IPS-18c (cell line): ENCODE results near the gene HSF5.
A peak's percentile ranks its signal among the peaks of the same experiment; 100 is the strongest.
"Not testable (repeated sequence)": the region's sequence is repeated elsewhere in the genome, so short reads cannot be mapped to it uniquely, and the experiment has no call there.

Experiments used
- H3K4me3 ChIP-seq: 2 replicates; pipeline ENCODE4 v1.7.0; 2013; ENCODE audit warnings: low read depth, mild to moderate bottlenecking, low read length, moderate library complexity; ENCODE audit not compliant: insufficient read depth
- H3K9me3 ChIP-seq: one replicate; pipeline ENCODE4 v1.6.1; 2013; ENCODE audit warnings: mild to moderate bottlenecking, low read length, moderate library complexity; ENCODE audit not compliant: control insufficient read depth, insufficient read depth

HSF5 gene

DNA sequence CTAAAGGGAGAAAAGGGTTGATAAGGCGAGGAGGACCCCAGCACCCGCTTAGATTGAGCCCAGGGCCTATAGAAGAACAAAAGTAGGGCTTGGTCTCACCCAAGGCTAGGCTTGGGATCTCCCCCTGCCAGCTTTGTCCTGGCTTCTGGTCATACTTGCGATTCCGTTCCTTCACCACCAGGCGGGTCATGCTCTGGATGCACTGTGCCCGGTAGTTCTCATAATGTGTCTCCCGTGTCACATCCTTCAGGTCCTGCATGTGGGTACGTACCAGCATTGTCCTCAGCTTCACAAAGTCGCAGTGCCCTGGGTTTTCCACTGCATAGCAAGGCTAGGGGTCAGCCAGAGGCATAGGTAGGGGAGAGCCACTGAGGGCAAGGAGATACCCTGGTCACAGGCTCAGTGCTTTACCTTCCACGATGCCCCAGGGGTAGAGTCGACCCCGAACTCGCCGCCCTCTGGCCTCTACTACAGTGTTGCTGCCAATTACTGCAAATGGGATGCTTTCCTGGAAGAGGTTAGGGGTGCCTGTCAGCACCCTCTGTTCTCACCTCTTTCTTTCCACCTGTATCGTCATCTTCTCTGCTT, 32.7 kb upstream of the HSF5 start:
- peaks cover 2% of the 10 kb centered on the region for H3K9me3 ChIP-seq

GRCh38 chr17:58517928-58518609, 29.9 kb upstream of the HSF5 start:
- H3K4me3 ChIP-seq, result peak overlapping the region; percentile 80
- H3K9me3 ChIP-seq, result no peaks in the 10 kb centered on the region

More for the DNA sequence above, 32.7 kb upstream of the HSF5 start:
- H3K4me3 ChIP-seq, result no peak overlapping the region

DNA sequence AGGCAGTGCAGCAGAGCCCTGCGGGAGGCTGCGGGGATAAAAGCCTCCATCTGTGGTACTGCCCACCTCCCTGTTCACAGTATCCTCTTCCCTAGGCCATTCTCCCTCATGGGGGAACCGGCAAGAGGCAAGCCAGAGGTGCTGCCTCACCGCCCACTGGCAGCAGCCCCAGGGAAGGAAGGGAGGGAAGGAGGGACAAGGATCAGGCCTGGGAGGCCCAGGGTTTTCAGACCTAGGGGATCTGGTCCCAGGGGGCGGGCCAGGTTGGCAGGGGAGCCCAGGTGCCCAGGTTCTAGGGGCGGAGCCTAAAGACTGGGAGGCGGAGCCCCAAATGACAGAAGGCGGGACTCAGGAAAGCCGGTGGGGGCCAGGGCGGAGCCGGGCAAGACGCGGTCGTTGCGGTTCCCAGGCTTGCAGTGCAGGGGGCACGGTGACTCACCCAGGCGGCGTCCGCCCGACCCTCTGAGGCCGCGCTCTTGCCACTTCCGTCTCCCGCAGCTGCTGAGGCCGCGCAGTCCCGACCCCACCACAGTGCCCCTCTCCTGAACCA, 29.2 kb upstream of the HSF5 start:
- Histone ChIP-seq H3K4me3 (peak overlapping the region; percentile 71), H3K9me3 (no peaks in the 10 kb centered on the region)

DNA sequence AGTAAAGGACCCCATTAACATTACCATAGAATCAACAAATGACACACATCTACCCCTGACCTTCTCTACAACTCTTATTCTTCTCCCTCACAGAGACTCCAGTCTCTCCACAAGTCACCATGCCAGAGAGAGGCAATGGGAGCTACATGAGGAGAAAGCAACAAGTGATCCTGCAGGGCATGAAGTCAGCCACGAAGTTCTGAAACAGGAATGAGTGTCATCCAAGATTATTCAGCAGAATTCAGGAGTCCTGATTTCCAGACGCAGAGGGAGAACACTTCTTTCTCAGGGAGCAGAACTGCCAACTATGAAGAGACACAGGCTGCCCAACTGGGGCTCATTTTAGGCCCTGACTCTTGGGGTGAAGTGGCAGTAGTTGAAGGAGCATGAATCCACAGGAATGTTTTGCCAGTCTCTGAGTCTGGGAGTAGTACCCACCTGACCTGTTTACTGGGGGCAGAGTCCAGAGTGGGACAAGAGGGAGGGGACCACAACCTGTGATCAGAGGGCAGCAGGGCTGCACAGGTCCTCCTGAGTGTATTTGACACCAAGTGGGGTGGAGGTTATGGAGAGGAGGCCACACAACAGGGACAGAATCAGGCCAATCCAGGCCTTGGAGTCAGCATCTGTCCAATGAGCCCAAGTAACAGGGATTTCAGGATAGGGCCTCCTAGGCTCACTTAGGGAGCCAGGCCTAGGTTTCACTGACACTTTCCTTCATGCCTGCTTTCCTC, 28.6 kb upstream of the HSF5 start:
- Histone ChIP-seq H3K9me3 (no peaks in the 10 kb centered on the region), H3K4me3 (peak overlapping the region; percentile 71)

DNA sequence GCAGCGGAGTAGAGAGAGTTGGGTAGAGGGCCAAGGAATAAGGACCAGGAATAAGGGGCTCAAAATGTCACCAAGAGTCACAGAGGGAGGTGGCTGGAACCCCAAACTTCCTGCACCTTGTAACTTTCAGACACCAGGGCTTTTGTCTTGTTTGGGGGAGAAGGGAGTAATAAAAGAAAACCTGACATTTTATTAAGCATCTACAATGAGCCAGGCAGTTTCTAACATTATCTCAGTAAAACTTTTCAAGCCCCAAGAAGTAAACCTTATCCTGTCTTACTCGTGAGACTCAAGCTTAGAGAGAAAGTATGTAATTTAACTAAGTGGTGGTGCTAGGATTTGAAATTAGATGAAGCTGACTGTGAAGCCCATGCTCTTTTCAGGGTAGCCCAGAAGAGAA, 27.1 kb upstream of the HSF5 start:
- Histone ChIP-seq H3K4me3 (peak overlapping the region; percentile 74; the same call in 1 of the 2 replicates), H3K9me3 (no peaks in the 10 kb centered on the region)

DNA sequence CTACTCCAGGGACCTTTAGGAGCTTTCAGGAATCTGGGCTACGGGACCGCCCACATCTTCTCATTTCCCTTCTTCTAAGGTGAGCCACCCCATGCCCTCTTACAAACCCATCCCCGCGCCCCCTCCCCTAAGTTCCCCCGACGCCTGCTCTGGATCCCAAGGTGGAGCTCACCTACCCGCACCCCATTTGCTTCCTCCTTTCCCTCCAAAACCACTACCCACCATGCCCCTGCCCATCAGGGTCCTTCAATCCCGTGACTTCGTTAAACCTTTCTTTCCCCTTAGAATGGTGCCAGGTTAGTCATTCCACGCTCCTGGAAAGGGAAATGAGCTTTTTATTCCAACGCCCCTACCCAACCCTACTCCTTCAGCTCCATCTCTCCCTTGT, 26.6 kb upstream of the HSF5 start:
- H3K4me3 ChIP-seq, result peak overlapping the region; percentile 74

DNA sequence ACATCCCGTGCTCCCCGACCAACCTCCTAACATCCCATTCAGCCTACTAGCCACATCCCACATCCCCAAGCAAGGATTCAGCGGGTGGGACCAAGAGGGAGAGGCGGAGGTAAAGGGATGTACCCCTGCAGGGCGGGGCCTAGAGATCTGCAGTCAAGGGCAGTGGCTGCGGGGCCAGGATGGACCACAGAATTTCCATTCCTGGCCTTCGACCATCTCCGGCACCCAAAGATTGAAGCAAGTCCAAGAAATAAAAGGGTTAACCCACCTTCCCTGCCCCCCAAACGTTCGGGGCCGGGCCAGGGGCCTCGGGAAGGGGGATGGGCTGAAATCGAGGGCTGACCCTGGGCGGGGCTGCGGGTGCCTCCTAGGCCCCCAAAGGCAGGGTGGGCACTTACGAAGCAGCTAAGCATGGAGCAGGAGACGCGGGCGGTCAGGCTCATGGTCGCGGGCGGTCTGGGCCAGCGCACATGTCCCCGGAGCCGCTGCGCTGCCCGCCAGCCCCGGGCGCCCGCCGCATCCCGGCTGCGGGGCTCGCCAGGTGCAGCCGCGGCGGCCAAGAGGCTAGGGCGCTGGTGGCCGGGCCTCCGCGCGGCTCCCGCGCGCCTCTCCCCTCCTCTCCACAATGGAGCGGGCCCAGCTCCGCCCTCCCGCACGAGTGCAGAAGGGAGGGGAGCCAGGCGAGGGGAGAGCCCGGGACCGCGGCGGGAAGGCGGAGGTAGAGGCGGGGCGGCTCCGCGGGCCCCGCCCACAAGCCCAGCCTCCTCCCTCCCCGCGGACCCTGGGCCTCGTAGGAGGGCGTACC, 26.0 kb upstream of the HSF5 start, which contains the start of gene MTMR4:
TSS of gene MTMR4 (minus strand) at position 674 of the 805 bp plus-strand sequence. CDS start at position 443, 231 bp downstream.
- no peaks in the 10 kb centered on the region for H3K9me3 ChIP-seq

More for the DNA sequence above, 26.6 kb upstream of the HSF5 start:
- H3K9me3 ChIP-seq, result no peaks in the 10 kb centered on the region

GRCh38 chr17:58513267-58513964, 25.2 kb upstream of the HSF5 start:
- no peaks in the 10 kb centered on the region for H3K9me3 ChIP-seq
- peak overlapping the region; percentile 74 for H3K4me3 ChIP-seq

More for the DNA sequence above, 26.0 kb upstream of the HSF5 start, which contains the start of gene MTMR4:
- H3K4me3 ChIP-seq, result peak within 1 kb of the TSS; percentile 74

DNA sequence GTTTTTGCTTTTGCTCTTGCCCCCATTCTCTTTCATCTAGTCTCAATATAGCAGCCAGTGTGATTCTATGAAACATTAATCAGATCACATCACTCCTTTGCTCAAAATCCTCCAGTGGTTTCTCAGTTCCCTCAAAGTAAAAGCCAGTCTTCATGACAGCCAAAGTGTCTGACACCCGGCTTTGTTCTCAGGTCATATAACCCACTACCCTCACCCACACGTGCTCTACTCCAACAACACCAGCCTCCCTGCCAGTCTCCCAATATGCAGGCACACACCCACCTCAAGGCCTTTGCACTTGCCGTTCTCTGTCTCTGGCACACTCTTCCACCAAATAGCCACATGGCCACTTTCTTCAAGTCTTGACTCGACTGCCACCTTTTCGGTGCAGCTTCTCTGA, 21.9 kb upstream of the HSF5 start:
- no peaks in the 10 kb centered on the region for H3K9me3 ChIP-seq

GRCh38 chr17:58508341-58509067, 20.3 kb upstream of the HSF5 start:
- H3K9me3 ChIP-seq, result no peaks in the 10 kb centered on the region
- no peak overlapping the region for H3K4me3 ChIP-seq

More for the DNA sequence above, 21.9 kb upstream of the HSF5 start:
- H3K4me3 ChIP-seq, result no peak overlapping the region

GRCh38 chr17:58507123-58507634, 19.0 kb upstream of the HSF5 start:
- H3K4me3 ChIP-seq, result no peak overlapping the region

DNA sequence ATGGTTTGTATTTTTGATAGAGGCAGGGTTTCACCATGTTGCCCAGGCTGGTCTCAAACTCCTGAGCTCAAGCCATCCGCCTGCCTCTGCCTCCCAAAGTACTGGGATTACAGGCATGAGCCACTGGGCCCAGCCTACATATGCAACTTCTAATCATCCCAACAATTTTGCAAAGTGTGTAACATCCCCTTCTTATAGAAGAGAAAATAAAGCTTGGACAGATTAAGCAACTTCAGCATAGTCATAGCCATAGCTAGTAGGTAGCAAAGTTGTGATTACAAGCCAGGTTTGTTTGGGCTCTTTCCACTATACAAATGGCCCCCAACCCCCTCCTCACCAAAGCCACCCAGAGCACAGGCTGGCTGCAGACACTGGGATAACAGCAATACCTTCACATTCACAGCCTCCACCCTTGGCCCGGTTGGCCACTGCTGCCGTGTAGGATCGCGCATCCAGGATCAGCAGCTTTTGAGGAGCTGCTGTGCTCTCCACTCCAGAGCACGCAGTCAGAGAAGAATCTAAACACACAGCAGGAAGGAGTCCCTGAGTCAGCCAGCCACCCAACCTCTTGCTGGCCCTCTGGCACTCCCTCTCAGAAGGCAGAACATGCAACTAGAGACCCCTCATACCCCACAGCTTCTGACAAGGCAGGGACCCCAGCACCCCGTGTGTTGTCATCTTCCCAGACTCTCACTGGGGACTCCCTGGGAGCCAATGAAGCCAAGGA, 18.3 kb upstream of the HSF5 start:
- H3K4me3 ChIP-seq, result no peak overlapping the region
- H3K9me3 ChIP-seq, result no peaks in the 10 kb centered on the region

More at GRCh38 chr17:58507123-58507634, 19.0 kb upstream of the HSF5 start:
- H3K9me3 ChIP-seq, result no peaks in the 10 kb centered on the region

- H3K4me3 ChIP-seq, result no peak overlapping the region
- no peaks in the 10 kb centered on the region for H3K9me3 ChIP-seq
Observed at GRCh38 chr17:58504826-58505351, 16.7 kb upstream of the HSF5 start.

DNA sequence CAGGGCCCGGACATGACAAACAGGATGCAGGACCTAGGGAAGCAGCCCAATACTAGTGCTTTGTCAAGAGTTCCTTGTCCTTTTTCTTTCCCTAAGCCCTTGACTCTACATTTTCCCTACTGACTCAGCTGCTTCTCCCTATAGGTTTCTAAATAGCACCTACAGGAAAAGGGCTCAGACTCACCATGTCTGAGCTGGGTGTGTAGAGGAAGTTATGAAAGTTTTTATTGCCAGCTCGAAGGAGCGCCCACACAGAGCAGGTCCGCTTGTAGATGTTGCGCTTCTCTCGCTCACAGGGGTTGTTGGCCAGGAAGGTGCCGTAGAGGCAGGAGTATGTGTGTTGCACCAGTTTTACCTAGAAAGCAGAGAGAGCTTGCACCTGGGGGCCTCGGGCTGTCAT, 15.7 kb upstream of the HSF5 start:
- H3K4me3 ChIP-seq, result no peak overlapping the region
- no peaks in the 10 kb centered on the region for H3K9me3 ChIP-seq

GRCh38 chr17:58503134-58503533, 14.9 kb upstream of the HSF5 start:
- H3K9me3 ChIP-seq, result not testable (repeated sequence)

More at GRCh38 chr17:58503134-58503533, 14.9 kb upstream of the HSF5 start:
- not testable (repeated sequence) for H3K4me3 ChIP-seq
